ENCODE measurements around the gene GHRH.

- TF ChIP-seq CTCF (IDR thresholded peaks at IDR 0.05): no peak
- no peak for TF ChIP-seq POLR2A (IDR thresholded peaks at IDR 0.05)
These were observed 6.2 kb upstream of the GHRH start for GRCh38 chr20:37267667-37268313.

Data from thyroid gland (tissue), 4 donors.